Gastroesophageal sphincter (tissue), 4 donors: ENCODE data around the gene SPIN1. TPM values are rescaled to one million over a fixed set of nuclear protein-coding genes. Genes with fewer than 3 reads are reported as not detected.
A peak's percentile ranks its signal among the peaks of the same experiment; 100 is the strongest.

Experiments
- ATAC-seq: fragments of 150-250 bp; one replicate; pipeline ENCODE4 v1.9.1; 2016; ENCODE audit warnings: mild to moderate bottlenecking, moderate library complexity
- H3K27ac ChIP-seq, 4 donors: fragments of 200-600 bp; sonication (generic) in 3 of 4; 1 replicate in 3 of 4; 2 replicates in 1 of 4; pipeline ENCODE4 v1.5.1; 2016 to 2019
- H3K27me3 ChIP-seq: fragments of 200-600 bp; sonication (generic); one replicate; pipeline ENCODE4 v1.5.1; 2019
- H3K36me3 ChIP-seq, 2 donors: fragments of 200-600 bp; sonication (generic); one replicate each; pipeline ENCODE4 v1.5.1; 2019; ENCODE audit warnings: control low read depth in 1 of 2
- H3K4me1 ChIP-seq, 3 donors: fragments of 200-600 bp; sonication (generic); 1 replicate in 2 of 3; 2 replicates in 1 of 3; pipeline ENCODE4 v1.5.1; 2016 to 2019; ENCODE audit warnings: control low read depth in 2 of 3
- H3K4me3 ChIP-seq, 2 donors: fragments of 200-600 bp; sonication (generic); one replicate each; pipeline ENCODE4 v1.5.1; 2019; ENCODE audit warnings: mild to moderate bottlenecking in 1 of 2, moderate library complexity in 1 of 2
- H3K9me3 ChIP-seq, 3 donors: fragments of 200-600 bp; sonication (generic); one replicate each; pipeline ENCODE4 v1.5.1; 2017 to 2019; ENCODE audit warnings: control low read depth in 2 of 3
- CTCF ChIP-seq, 4 experiments: fragments of 200-600 bp in 2 of 4; fragments of 450-650 bp in 2 of 4; sonication (generic) in 1 of 4; IDR thresholded peaks; one replicate each; pipeline ENCODE4 v1.5.1; 2017 to 2019; ENCODE audit warnings: antibody characterized with exemption in 4 of 4, mild to moderate bottlenecking in 2 of 4, moderate library complexity in 2 of 4
- EP300 ChIP-seq: sonication (generic); formaldehyde crosslinking; IDR thresholded peaks from one replicate; pipeline ENCODE4 v1.6.1; 2017; ENCODE audit warnings: antibody characterized with exemption, mild to moderate bottlenecking
- POLR2A ChIP-seq, 2 donors: fragments of 450-650 bp; IDR thresholded peaks; one replicate each; pipeline ENCODE4 v1.6.1; 2017; ENCODE audit warnings: antibody characterized with exemption in 2 of 2, mild to moderate bottlenecking in 2 of 2, moderate library complexity in 1 of 2
- POLR2AphosphoS5 ChIP-seq: sonication (generic); formaldehyde crosslinking; IDR thresholded peaks from one replicate; pipeline ENCODE4 v1.6.1; 2017; ENCODE audit warnings: antibody characterized with exemption
- WGBS, 2 donors: methylation state at CpG; one replicate each; pipeline ENCODE4 v1.1.5; 2018; ENCODE audit warnings: low coverage in 1 of 2; 5-methylcytosine and 5-hydroxymethylcytosine counted together
- total RNA-seq, 4 donors: library from RNA; depleted of rRNA; stranded (reverse); fragments of >200 nt; gene quantifications; one replicate each; pipeline ENCODE4 v1.1.0, GENCODE V29; 2016

The SPIN1 gene
- total RNA-seq, 4 donors from 2014 or later: 86.8 to 112 (median 99.5) TPM

- Histone ChIP-seq H3K27ac (no peak overlapping the region), H3K36me3 (peaks cover 0 to 54% of the 10 kb centered on the region in 2 donors), H3K9me3 (no peaks in the 10 kb centered on the region), H3K4me1 (peaks cover 0 to 13% (median 0%) of the 10 kb centered on the region in 3 donors), H3K4me3 (no peak overlapping the region), H3K27me3 (no peaks in the 10 kb centered on the region)
- WGBS, 2 donors: 83 to 88% methylated on average over 4 to 5 of the region's 5 CpGs
- ATAC-seq: no peak
- TF ChIP-seq POLR2A (IDR thresholded peaks at IDR 0.05) (no peak), CTCF (IDR thresholded peaks at IDR 0.05) (no peak), POLR2AphosphoS5 (no peak), EP300 (no peak)
These were observed 62.9 kb downstream of the SPIN1 start for GRCh38 chr9:88451160-88451559.

- ATAC-seq: peak; percentile 43
- no peak overlapping the region for H3K27ac ChIP-seq
- no peaks in the 10 kb centered on the region for H3K27me3 ChIP-seq
- WGBS, 2 donors: 42 to 54% methylated on average over 5 of the region's 5 CpGs
- H3K4me3 ChIP-seq: no peak overlapping the region
- H3K9me3 ChIP-seq: no peaks in the 10 kb centered on the region
- no peak for TF ChIP-seq EP300
- no peak for TF ChIP-seq CTCF (IDR thresholded peaks at IDR 0.05)
- no peak for TF ChIP-seq POLR2AphosphoS5
- no peak for TF ChIP-seq POLR2A (IDR thresholded peaks at IDR 0.05)
- H3K4me1 ChIP-seq: peaks cover 0 to 31% (median 0%) of the 10 kb centered on the region in 3 donors
- H3K36me3 ChIP-seq: peaks cover 0 to 23% of the 10 kb centered on the region in 2 donors
These were observed 70.6 kb downstream of the SPIN1 start for GRCh38 chr9:88458716-88459465.

GRCh38 chr9:88460587-88461332, 72.5 kb downstream of the SPIN1 start:
- no peak overlapping the region for H3K4me3 ChIP-seq
- no peak overlapping the region for H3K27ac ChIP-seq
- WGBS, 2 donors: 37 to 86% methylated on average over 2 of the region's 3 CpGs
- no peaks in the 10 kb centered on the region for H3K9me3 ChIP-seq
- ATAC-seq: no peak
- TF ChIP-seq CTCF (IDR thresholded peaks at IDR 0.05) (no peak), POLR2A (IDR thresholded peaks at IDR 0.05) (no peak)
- no peaks in the 10 kb centered on the region for H3K27me3 ChIP-seq
- H3K4me1 ChIP-seq: peaks cover 0 to 31% (median 0%) of the 10 kb centered on the region in 3 donors
- peaks cover 0 to 25% of the 10 kb centered on the region in 2 donors for H3K36me3 ChIP-seq

- no peak for ATAC-seq
- 92 to 94% methylated on average over 6 of the region's 6 CpGs for WGBS, 2 donors
- Histone ChIP-seq H3K4me1 (peaks cover 0 to 31% (median 0%) of the 10 kb centered on the region in 3 donors), H3K27me3 (no peaks in the 10 kb centered on the region), H3K4me3 (no peak overlapping the region), H3K36me3 (peaks cover 0 to 13% of the 10 kb centered on the region in 2 donors), H3K9me3 (no peaks in the 10 kb centered on the region), H3K27ac (no peak overlapping the region)
- no peak for TF ChIP-seq EP300
- TF ChIP-seq POLR2A (IDR thresholded peaks at IDR 0.05): no peak
- TF ChIP-seq CTCF (IDR thresholded peaks at IDR 0.05): no peak
- no peak for TF ChIP-seq POLR2AphosphoS5
These were observed 73.9 kb downstream of the SPIN1 start for GRCh38 chr9:88462191-88462590.
